Left ventricle myocardium superior (tissue), 1 donor: ENCODE data around the gene PIP5K1C. TPM values are rescaled to one million over a fixed set of nuclear protein-coding genes. Genes with fewer than 3 reads are reported as not detected.

ENCODE experiments used
- ATAC-seq: fragments of 200-7000 bp; cut with Tn5 transposase; one replicate; pipeline ENCODE4 v1.9.1; 2020; ENCODE audit warnings: mild to moderate bottlenecking, moderate library complexity
- DNase-seq: peaks from one replicate; pipeline ENCODE4 v3.0.0-alpha.2; 2020
- intact Hi-C: fragments of 100-400 bp; cut with micrococcal nuclease; formaldehyde crosslinking; loops from one replicate; pipeline ENCODE4 v1.11.0; 2022
- total RNA-seq: library from RNA; stranded (reverse); fragmentation: NEBNext Ultra II Directional; extraction: Animal tissue kit (Norgen Biotek cat#: 25700); gene quantifications from one replicate; pipeline ENCODE4 v1.2.1, GENCODE V29; 2021
- donor health status: DM: no; HTN: yes; CAD: no; lungs with severe emphysema.

PIP5K1C gene
- total RNA-seq, 1 donor from 2014 or later: 34.7 TPM

DNA sequence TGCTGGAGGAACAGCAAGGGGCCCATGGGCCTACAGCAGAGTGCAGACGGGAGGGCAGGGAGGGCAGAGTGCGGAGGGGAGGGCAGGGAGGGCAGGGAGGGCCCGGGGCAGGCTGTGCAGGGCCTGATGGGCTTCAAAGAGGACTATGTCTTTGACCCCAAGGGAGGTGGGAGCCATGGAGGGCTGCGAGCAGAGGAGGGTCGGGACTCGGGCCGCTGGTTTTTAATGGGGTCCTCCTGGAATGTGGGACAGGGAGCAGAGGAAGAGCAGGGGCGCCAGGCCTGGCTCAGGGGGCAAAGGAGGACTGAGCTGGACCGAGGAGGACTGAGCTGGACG lies 3.6 kb downstream of the PIP5K1C start:
- intact Hi-C loops: no loop called here
- ATAC-seq (no peak), DNase-seq (no peak)

DNA sequence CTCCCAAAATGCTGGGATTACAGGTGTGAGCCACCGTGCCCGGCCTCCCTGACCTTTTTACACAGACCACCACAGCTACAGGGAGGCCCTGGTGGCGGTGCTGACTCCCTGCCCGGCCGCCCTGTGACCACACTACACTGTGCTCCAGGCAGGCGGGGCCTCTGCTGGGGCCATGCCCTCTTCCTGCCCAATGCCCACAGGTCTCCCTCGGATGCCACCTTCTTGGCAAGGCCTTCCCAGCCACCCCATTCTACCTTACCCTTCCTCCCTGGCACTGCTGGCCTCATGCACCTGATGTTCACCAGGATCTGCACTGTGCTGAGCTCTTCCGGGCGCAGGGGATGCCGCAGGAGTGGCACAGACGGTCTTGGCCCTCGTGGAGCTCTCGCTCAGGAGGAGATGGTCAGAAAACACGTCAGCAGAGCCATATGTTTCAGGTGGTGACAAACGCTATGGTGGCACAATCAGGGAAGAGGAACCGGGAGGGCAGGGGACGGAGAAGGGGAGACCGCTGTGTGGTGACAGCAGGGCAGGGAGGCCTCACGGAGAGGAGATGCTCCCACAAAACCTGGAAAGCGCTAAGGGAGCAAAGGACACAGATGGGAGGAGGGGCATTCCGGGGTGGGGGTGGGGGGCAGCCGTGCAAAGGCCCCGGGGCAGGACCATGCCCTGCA lies 4.1 kb downstream of the PIP5K1C start:
- intact Hi-C loops: no loop called here
- no peak for DNase-seq
- no peak for ATAC-seq

DNA sequence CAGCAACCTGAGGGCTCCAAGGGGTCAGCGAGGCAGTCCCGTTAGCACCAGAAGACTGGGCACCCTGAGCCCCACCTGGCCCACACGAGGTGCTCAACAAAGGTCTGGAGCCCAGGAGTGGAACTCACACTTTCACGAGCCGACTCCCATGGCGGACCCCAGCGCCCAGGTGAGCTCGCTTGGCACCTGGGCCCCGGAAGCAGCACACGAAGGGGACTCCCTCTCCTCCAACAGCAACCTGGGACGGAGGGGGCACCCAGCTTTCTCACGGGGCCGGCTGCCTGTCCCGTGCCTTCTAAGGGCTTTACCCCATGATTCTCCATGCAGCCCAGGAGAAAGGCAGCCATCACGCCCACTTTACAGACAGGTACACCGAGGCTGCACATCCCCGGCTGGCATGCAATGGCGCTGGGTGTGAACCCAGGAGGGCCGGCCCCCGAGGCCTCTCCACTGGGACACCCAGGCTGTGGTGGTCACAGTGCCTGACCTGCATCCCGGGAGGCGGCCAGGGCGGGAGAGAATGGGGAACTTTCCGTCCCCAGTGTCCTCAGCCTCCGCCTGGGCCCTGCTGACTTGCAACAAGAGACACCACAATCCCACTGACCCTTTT lies 5.0 kb downstream of the PIP5K1C start:
- intact Hi-C loops: no loop called here
- ATAC-seq (no peak), DNase-seq (no peak)

DNA sequence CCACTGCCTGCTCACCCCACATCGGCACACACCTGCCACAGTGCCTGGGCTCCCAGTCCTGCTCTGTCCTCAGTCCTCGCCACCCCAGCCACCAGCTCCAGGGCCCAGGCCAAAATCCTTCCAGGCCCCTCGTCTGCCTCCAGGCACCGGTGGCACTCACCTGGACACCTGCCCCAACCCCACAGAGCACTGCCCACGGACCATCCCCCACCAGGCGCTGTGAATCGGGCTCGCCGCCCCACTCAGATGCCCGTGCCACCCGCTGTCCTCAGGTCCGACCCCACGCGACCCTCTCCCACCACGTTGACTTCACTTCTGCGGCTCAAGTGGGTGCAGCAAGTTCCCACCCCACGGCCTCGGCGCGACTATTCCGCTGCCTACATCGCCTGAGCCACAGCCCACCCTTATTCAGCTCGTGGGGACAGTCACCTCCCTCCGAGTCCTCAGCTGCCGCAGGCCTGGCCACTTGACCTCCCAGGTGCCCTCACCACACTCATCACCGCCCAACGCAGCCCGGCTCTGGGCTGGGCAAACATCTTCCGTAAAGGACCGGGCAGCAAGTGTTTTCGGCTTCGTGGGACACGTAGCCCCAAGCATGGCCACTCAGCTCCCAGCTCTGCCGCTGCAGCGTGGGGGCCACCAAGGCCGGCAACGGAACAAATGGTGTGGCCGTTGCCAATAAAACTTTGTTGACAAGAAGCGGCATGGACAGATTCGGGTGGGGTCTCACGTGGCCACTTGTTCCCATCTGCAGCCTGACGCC lies 5.7 kb downstream of the PIP5K1C start:
- intact Hi-C loops: no loop called here
- ATAC-seq (no peak), DNase-seq (no peak)

DNA sequence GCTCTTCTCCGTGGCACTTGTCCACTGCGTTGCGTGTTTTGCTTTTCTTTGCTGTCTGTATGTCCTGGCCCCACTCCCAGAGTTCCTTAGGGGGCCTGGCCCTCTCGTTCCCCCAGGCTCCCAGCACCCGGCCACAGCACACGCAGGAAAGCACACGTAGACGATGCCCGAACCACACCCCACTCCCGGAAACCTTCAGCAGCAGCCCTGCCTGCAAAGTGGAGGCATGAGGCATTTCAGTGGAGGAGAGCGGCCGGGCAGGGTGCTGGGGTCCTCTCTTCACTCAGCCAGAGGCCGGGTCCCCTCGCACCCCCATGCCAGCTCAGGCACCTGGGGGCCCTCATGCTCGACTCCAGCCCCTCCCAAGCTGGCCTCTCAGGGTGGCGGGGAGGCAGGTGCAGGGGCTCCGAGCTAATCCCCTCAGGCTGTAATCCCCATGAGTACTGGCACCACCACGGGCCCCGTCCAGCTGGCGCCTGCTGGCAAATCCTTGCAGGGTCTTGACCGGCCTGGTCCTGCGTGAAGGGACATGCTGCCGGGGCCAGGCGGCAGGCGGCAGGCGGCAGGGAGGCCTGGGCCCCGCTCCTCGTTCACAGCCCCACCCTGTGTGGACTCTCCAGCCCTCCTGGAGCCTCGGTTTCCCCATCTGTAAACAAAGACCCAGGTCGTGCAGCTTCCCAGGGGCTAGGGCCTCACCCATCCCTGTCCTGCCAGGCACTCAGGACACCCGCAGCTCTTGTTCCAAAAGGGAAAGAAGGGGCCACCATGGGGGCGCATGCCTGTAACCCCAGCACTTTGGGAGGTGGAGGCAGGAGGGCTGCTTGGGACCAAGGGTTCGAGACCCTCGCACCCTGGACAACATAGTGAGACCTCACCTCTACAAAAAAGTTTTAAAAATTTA lies 7.0 kb downstream of the PIP5K1C start:
- no peak for ATAC-seq
- intact Hi-C loops: no loop called here
- DNase-seq: no peak

DNA sequence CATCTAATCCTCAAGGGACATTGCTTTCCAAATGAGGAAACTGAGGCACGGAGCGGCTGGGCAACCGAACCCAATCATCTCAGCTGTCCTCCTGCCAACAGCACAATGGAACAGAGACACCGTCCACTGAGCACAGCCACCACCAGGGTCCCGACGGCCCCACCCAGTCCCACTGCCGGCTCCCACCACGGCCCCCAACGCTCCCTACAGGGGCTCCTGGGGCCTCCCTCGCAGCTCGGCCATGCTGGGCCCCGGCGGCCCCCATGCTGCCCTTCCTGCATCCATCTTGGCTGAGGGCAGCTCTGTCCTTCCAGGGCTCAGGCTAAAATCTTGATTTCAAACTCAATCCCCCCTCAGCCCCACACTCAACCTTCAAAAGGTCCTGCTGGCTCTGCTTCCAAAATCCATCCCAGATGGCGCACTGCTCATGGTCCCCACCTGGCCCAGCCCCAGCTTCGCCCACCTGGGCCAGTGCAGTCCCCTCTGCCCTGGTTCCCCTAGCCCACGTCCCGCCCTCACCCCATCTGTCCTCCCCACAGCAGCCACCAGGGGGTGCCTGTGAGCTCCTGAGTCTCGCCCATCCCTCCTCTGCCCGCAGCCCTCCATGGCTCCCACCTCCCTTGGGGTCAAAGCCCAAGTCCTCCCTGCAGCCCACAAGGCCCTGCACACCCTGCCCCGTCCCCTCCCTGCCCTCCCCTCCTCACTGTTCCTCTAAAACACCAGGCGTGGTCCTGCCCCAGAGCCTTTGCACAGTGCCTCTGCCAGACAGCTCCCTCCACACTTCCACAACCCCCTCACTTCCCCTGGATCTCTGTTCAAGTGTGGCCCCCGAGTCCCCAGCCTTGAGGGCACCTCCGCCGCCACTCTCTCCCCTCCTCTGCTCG lies 7.9 kb downstream of the PIP5K1C start:
- intact Hi-C loops: no loop called here
- ATAC-seq (peak; percentile 27), DNase-seq (no peak)

DNA sequence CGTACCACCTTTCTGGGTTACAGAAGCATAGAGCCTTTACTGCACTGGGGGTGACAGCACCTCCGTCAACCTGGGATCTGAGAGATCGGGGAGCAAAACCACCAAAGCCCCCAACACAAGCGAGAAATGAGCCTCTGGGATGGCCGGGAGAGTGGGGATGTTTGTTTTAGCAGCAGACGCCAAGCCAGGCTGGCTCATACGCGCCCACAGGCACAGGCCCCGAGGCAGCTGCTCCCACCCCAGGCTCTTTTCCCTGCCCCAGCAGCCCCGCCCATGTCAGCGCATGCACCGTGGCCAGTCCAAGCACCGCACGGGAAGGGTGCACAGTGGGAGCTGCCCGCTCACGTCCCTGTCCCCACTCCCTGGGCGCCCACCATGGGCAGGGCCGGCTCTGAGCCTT lies 8.5 kb downstream of the PIP5K1C start:
- intact Hi-C loops: no loop called here
- no peak for ATAC-seq
- no peak for DNase-seq

DNA sequence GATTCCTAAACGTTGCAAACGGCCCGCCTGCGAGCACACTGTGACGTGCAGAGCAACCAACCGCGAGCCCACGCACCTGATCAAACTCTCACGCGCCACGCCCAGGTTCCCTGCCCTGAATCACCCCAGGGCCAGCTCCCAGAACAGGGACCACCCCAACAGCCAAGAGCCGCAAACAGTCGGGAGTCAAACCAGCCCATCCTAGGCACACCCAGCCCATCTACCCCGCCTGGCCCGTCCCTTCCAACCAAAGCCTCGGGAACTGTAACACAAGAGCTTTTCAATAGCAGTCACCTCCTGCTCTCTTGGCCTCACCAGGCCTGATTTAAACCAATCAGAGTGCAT lies 8.9 kb downstream of the PIP5K1C start:
- ATAC-seq: no peak
- intact Hi-C loops: no loop called here
- DNase-seq: no peak

DNA sequence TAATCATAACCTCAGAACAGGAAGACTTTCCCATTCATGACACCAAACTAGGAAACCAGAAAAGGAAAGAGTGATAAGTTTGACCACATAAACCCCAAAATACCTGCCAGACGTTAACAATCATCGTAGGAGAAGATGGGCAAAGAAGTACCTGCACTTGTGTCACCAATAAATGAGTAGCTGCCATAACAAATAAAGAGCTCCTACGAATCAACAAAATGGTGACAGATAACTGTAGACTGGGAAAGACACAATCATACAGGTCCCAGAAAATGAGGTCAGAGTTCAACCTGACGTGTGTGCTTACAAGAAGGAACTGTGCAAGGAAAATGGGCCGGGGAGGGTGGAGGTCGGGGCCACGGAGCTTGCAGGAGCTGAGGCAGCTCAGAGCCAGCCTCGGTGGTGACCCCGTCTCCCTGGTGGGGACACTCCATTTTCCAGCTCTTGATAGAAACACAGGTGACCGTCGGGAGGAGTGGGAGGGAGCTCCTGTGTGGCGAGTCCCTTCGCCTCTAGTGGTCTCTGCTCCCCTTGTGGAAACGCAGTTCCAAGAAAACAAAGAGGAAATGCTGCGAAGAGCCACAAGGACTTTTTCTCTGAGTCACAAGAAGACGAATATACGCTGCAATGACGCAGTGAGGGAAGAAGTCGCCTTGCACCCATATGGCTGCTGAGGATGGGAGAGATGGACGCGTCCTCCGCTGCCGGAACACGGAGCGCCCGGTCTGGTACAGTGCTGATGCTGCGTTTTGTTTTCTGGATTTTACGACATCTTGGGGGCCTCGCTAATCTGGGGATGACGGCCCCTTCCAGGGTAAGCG lies 9.5 kb downstream of the PIP5K1C start:
- ATAC-seq (no peak), DNase-seq (no peak)
- intact Hi-C loops: no loop called here

DNA sequence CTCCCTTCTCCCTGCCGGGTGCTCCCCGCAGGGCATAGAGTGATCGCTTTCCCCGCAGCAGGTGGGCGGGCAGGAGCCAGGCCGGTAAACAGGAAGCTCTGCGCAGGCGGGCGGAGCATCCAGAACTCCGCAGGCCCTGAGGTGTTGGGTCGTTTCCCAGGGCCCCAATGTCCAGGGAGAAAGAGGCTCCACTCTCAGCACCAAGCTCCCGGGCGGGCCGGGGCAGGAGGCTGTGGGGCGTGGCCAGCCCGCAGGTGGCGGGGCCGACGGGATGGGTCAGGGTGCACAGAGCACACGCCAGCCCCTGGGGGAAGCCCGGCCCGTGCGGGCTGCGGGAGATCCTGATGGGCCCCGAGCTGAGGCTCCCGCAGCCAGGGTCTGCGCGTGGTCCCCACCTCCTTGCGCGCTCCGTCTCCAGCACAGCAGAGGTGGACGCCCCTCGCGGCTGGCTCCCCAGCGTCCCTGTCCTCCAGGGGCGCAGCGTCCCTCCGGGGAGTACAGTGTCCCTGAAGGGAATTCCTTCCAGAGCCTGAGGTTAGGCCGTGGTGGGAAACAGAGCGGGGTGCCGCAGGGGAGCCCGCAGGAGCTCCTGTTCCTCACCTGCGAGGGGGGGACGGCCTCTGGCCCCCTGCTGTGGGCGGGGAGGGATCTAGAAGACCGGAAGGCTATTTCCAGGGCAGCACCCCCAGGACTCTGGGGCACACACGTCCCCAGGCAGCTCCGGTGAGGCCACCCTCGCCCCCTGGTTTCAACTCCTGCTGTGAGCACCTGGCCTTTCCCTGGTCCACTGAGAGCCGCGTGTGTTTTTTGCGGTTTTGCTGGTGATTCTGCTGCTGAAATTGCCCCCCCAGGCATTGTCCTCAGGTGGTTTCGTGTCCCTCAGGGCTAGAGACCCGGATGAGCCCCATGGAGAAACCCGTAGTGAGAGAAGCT lies 12.2 kb downstream of the PIP5K1C start:
- peak; percentile 6 for ATAC-seq
- no peak for DNase-seq
- intact Hi-C loops: no loop called here

DNA sequence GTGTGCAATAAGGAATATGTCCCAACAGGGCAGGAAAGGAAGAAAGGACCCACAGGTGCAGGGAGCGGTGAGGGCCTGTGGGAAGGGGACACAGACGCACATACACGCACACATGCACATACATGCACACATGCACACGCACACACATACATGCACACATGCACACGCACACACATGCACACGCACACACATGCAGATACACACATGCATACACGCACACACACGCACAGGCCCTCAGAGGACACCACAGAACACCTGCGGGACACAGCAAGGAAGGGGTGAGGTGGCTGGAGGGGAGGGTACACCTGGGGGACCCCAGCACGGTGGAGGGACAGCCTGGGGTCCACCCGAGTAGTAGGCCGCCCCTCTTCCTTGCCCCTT lies 12.9 kb downstream of the PIP5K1C start:
- intact Hi-C loops: no loop called here
- ATAC-seq (no peak), DNase-seq (no peak)

DNA sequence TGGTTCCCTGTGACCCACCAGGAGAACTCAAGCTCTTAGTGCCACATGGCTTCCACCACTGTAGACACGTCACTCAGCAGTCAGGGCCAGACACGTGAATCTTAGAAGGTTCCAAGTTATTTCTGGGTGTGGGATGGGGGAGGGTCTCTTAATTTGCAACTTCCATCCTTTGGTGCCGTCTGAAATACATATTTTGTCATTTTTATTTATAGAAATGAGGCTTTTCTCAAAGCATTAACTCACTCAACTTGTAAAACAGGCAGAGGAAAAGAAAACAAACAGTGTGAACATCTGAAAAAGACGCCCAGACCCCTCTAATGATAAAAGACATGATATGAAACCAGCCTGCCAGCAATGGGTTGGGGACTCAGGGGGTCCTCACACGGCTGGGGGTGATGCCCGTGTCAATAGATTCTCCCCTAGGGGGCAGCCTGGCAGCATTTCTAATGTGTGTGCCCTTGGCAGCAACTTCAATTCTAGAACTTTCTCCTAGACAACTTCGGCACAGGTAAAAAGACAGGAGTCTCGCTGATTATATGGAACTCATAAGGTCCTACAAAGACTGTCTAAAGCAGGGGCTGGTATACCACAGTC lies 15.4 kb downstream of the PIP5K1C start:
- intact Hi-C loops: no loop called here
- ATAC-seq: no peak
- DNase-seq: no peak

DNA sequence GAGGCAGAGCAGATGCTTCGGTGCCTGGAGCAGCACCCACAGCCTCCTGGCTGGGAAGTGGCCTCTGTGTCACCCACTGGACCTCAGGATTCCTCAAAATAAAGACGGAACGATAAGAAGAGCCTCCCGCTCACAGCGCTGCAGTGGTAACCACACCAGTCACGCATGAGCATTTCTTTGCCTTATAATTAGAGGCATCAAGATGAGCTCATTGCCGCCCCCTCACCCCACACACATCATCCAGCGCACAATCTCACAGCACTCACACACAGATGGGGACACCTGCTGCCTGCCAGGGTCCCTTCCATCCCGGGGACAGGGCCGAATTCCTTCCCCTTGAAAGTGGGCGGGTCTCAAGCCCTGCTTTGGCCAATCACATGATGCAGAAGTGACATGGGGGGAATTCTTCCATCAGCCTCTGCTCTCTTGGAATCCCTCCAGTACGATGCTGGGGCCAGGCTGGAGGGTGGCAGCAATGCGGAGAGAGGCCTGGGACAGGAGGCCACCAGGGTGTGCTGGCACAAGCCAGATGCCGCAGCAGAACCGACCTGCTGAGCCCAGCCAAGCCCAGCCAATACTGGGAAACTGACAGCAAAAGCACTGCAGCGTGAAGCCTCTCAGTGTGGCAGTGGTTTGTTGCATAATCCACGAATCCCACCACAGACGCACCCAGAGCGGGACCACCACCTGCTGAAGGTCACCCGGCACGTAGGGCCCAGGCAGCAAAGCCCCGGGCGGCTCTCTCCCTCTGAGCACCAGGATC lies 16.0 kb downstream of the PIP5K1C start:
- DNase-seq (no peak), ATAC-seq (no peak)
- intact Hi-C loops: no loop called here

DNA sequence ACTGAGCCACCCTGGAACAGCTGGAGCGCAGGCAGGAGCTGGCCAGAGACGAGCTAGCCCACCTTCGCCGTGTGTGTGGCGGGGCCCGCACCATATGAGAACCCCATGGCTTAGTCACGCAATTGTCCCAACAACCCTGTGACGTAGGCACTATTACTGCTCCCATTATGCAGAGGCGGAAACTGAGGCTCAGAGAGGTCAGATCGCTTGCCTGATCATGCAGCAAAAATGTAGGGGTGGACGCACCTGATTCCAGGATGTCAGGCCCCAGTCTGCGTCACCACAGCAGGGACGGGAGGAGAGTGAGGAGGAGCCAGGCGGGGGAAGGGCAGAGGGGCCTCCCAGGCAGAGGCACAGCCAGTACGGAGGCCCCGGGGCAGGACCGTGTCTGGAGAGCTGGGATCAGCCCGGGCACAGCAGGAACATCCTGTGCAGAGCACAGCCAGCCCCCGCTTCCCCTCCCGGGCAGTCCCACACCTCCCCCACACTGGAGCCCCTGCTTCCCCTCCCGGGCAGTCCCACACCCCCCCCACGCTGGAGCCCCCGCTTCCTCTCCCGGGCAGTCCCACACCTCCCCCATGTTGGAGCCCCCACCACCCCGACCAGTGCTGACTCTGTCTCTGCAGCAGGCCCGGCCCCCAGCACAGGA lies 16.7 kb downstream of the PIP5K1C start:
- peak; percentile 66 for DNase-seq
- ATAC-seq: peak; percentile 66
- intact Hi-C loops: no loop called here

DNA sequence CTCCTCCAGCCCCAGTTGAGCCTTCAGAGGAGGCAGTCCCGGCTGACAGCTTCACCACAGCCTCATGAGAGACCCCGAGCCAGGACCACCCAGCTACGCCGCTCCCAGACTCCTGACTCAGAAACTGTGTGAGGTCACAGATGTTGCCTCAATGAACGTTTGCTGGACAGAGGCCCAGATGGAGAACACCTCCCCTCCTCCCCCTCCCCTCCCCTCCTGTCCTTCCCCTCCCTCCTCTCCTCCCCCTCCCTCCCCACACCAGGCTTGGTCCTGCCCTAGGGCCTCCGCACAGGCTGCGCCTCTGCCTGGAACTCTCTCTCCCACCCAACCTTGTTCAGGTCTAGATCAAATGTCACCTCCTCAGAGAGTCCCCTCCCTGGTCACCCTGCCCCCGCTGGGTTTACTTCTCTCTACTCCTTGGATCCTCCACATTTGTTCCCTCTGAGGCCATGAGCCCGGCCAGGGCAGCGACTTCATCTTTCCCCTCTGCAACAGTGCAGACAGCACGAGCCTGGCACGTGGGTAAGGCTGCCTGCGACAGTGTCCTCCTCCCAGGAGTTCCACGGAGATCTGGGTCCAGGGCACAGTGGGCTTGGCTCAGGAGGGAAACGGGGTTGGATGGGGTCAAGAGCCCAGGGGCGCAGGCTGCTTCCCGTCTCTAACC lies 17.4 kb downstream of the PIP5K1C start:
- DNase-seq: no peak
- intact Hi-C loops: no loop called here
- peak; percentile 59 for ATAC-seq
